Keratinocyte (primary cell): ENCODE results near the gene PCED1A. TPM values are rescaled to one million over a fixed set of nuclear protein-coding genes. Genes with fewer than 3 reads are reported as not detected.

ENCODE experiments used
- DNase-seq: peaks from one replicate; pipeline ENCODE4 v3.0.0-alpha.2; 2011; ENCODE audit warnings: low read depth, missing footprints, low spot score
- FAIRE-seq: peaks from 2 replicates; lab custom pipeline; 2011; peaks lifted over from hg19 to GRCh38; lab: Jason Lieb, UNC
- H2AFZ ChIP-seq: 2 replicates; pipeline ENCODE4 v1.6.0; 2012; ENCODE audit warnings: low read length, control low read depth, inconsistent platforms; ENCODE audit not compliant: control insufficient read depth
- H3K27ac ChIP-seq: 2 replicates; pipeline ENCODE4 v1.5.1; 2011; ENCODE audit warnings: low read length; ENCODE audit not compliant: control insufficient read depth, insufficient read depth
- H3K27me3 ChIP-seq: 3 replicates; pipeline ENCODE4 v1.6.0; 2011; ENCODE audit warnings: low read length; ENCODE audit not compliant: control insufficient read depth, insufficient read depth; ENCODE audit errors: extremely low read depth
- H3K36me3 ChIP-seq, 2 experiments: 2 replicates in 1 of 2; 3 replicates in 1 of 2; pipeline ENCODE4 v1.5.1; 2011; ENCODE audit warnings: low read length in 2 of 2, mild to moderate bottlenecking in 1 of 2; ENCODE audit not compliant: control insufficient read depth in 2 of 2, insufficient read depth in 2 of 2; ENCODE audit errors: extremely low read depth in 1 of 2
- H3K4me1 ChIP-seq: 3 replicates; pipeline ENCODE4 v1.5.1; 2011; ENCODE audit warnings: low read length; ENCODE audit not compliant: control insufficient read depth, insufficient read depth; ENCODE audit errors: extremely low read depth
- H3K4me2 ChIP-seq: 3 replicates; pipeline ENCODE4 v1.6.0; 2011; ENCODE audit warnings: low read depth, low read length; ENCODE audit not compliant: control insufficient read depth, insufficient read depth; ENCODE audit errors: extremely low read depth
- H3K4me3 ChIP-seq, 3 experiments: fragments of 200-600 bp in 1 of 3; sonication (generic) in 1 of 3; 2 replicates in 2 of 3; 3 replicates in 1 of 3; pipeline ENCODE4 v1.5.1; 2011 to 2016; ENCODE audit warnings: low read length in 3 of 3, mild to moderate bottlenecking in 3 of 3, control low read depth in 2 of 3, inconsistent platforms in 1 of 3, low read depth in 1 of 3, mixed read lengths in 1 of 3, mixed run types in 1 of 3, moderate library complexity in 1 of 3; ENCODE audit not compliant: control insufficient read depth in 2 of 3, insufficient read depth in 2 of 3; ENCODE audit errors: extremely low read depth in 1 of 3
- H3K79me2 ChIP-seq: 2 replicates; pipeline ENCODE4 v1.6.0; 2012; ENCODE audit warnings: low read length; ENCODE audit not compliant: control insufficient read depth, insufficient read depth
- H3K9ac ChIP-seq: 3 replicates; pipeline ENCODE4 v1.6.0; 2011; ENCODE audit warnings: low read length; ENCODE audit not compliant: control insufficient read depth, insufficient read depth; ENCODE audit errors: extremely low read depth
- H3K9me1 ChIP-seq: 3 replicates; pipeline ENCODE4 v1.6.0; 2011; ENCODE audit warnings: low read length; ENCODE audit not compliant: control insufficient read depth, insufficient read depth; ENCODE audit errors: extremely low read depth
- H3K9me3 ChIP-seq: 2 replicates; pipeline ENCODE4 v1.5.1; 2012; ENCODE audit warnings: low read depth, low read length; ENCODE audit not compliant: control insufficient read depth
- H4K20me1 ChIP-seq: 3 replicates; pipeline ENCODE4 v1.6.0; 2011; ENCODE audit warnings: low read length; ENCODE audit not compliant: control insufficient read depth, insufficient read depth; ENCODE audit errors: extremely low read depth
- EZH2 ChIP-seq: IDR thresholded peaks from one replicate; pipeline ENCODE4 v1.6.1; 2012; ENCODE audit warnings: inconsistent platforms, mild to moderate bottlenecking, low read length, moderate library complexity
- dilution Hi-C: fragments of 300-500 bp; cut with MboI; formaldehyde crosslinking; loops from one replicate; pipeline ENCODE4 v1.7.0; 2020; ENCODE audit warnings: low sequenced_read_pairs; ENCODE audit not compliant: extremely low pct_ligation_motif_present
- polyA plus RNA-seq, 5 experiments: library from polyadenylated mRNA; depleted of rRNA in 3 of 5; stranded (reverse) in 3 of 5; stranded (forward) in 1 of 5; unstranded in 1 of 5; fragments of >200 nt; gene quantifications; 1 replicate in 1 of 5; 2 replicates in 3 of 5; 3 replicates in 1 of 5; pipeline versions ENCODE4 v1.2.1 to v1.2.3, GENCODE V29; 2011 to 2012; ENCODE audit warnings: missing spikeins in 2 of 5, low read depth in 1 of 5, low replicate concordance in 1 of 5
- TF ChIP-seq, protein P1 (sequence below), 3 experiments: IDR thresholded peaks in 1 of 3; conservative IDR thresholded peaks in 1 of 3; optimal IDR thresholded peaks in 1 of 3; 2 replicates in 2 of 3; 3 replicates in 1 of 3; pipeline versions ENCODE3 to v1.5.1; 2011; ENCODE audit warnings: low read length in 3 of 3, mild to moderate bottlenecking in 3 of 3, moderate library complexity in 2 of 3, control low read depth in 1 of 3, inconsistent platforms in 1 of 3; ENCODE audit not compliant: insufficient read depth in 2 of 3; ENCODE audit errors: extremely low read depth in 1 of 3

The PCED1A gene
- polyA plus RNA-seq, 1 donor (not counting 4 experiments of a cell fraction or from before 2014, with no cell fraction given) = 5.6 TPM

DNA sequence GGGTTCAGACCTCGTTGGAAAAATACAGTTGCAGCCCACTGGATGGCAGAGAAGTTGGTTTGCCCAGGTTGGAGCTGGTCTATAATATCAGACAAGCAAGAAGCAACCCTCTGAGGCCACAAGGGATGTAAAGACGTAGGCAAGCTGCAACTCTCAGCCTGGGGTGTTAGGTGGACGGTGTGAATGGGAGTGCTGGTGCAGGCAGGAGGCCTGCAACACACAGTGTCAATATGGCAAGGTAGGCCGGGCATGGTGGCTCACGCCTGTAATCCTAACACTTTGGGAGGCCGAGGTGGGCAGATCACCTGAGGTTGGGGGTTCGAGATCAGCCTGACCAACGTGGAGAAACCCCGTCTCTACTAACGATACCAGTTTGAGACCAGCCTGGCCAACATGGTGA, 10.6 kb upstream of the PCED1A start:
- dilution Hi-C loops = no loop called here
- FAIRE-seq (no peak), DNase-seq (no peak)
- Histone ChIP-seq H3K27me3 (no peaks in the 10 kb centered on the region), H3K9me3 (no peaks in the 10 kb centered on the region), H4K20me1 (peaks cover 4% of the 10 kb centered on the region), H2AFZ (no peak overlapping the region), H3K9me1 (no peaks in the 10 kb centered on the region), H3K4me2 (no peak overlapping the region), H3K4me3 (no peak overlapping the region), H3K36me3 (no peaks in the 10 kb centered on the region), H3K9ac (no peak overlapping the region), H3K4me1 (no peaks in the 10 kb centered on the region), H3K79me2 (no peaks in the 10 kb centered on the region), H3K27ac (no peak overlapping the region)
- no peak for TF ChIP-seq EZH2
- TF ChIP-seq, protein P1, sequence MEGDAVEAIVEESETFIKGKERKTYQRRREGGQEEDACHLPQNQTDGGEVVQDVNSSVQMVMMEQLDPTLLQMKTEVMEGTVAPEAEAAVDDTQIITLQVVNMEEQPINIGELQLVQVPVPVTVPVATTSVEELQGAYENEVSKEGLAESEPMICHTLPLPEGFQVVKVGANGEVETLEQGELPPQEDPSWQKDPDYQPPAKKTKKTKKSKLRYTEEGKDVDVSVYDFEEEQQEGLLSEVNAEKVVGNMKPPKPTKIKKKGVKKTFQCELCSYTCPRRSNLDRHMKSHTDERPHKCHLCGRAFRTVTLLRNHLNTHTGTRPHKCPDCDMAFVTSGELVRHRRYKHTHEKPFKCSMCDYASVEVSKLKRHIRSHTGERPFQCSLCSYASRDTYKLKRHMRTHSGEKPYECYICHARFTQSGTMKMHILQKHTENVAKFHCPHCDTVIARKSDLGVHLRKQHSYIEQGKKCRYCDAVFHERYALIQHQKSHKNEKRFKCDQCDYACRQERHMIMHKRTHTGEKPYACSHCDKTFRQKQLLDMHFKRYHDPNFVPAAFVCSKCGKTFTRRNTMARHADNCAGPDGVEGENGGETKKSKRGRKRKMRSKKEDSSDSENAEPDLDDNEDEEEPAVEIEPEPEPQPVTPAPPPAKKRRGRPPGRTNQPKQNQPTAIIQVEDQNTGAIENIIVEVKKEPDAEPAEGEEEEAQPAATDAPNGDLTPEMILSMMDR (optimal IDR thresholded peaks at IDR 0.05 in 1 of 3, IDR thresholded peaks at IDR 0.05 in 1 of 3, conservative IDR thresholded peaks at IDR 0.05 in 1 of 3; ENCODE audit: extremely low read depth in 1 of 3, insufficient read depth in 2 of 3, low read length in 3 of 3) = no peak

DNA sequence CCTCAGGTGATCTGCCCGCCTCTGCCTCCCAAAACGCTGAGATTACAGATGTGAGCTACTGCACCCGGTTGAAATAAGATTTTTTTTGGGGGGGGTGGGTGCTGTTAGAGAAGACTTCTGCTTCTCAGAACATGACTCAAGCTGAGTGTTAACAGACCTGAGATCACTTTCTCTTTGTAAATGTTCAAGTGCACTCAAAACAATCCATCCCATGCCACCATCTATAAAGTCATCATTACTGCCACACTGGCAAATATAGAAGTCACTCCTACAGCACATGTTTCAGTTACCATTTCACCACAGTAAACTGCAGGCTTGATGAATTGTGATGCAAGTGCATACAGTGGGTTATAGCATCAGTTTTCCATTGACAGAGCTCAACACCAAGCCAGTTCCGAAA, 9.1 kb upstream of the PCED1A start:
- peaks cover 2% of the 10 kb centered on the region for H3K9me1 ChIP-seq
- no peaks in the 10 kb centered on the region for H3K36me3 ChIP-seq
- TF ChIP-seq, protein P1 (optimal IDR thresholded peaks at IDR 0.05 in 1 of 3, IDR thresholded peaks at IDR 0.05 in 1 of 3, conservative IDR thresholded peaks at IDR 0.05 in 1 of 3; ENCODE audit: extremely low read depth in 1 of 3, insufficient read depth in 2 of 3, low read length in 3 of 3) = no peak
- no peak overlapping the region for H3K9ac ChIP-seq
- H3K4me2 ChIP-seq = no peak overlapping the region
- peaks cover 4% of the 10 kb centered on the region for H4K20me1 ChIP-seq
- no peak overlapping the region for H3K27ac ChIP-seq
- DNase-seq (no peak), FAIRE-seq (no peak)
- H3K4me1 ChIP-seq = no peaks in the 10 kb centered on the region
- no peaks in the 10 kb centered on the region for H3K79me2 ChIP-seq
- no peaks in the 10 kb centered on the region for H3K9me3 ChIP-seq
- dilution Hi-C loops = no loop called here
- H3K27me3 ChIP-seq = no peaks in the 10 kb centered on the region
- no peak overlapping the region for H2AFZ ChIP-seq
- H3K4me3 ChIP-seq = no peak overlapping the region
